CD4-positive, alpha-beta T cell treated with Interleukin-2 at 100 ng/mL for 4 hours (primary cell): Measurements from ENCODE around the gene SH3RF3.
"Not testable (repeated sequence)": the region's sequence is repeated elsewhere in the genome, so short reads cannot be mapped to it uniquely, and the experiment has no call there.

ENCODE experiments used
- DNase-seq: peaks from one replicate; pipeline ENCODE4 v3.0.0-alpha.2; 2020; ENCODE audit warnings: low spot score

The SH3RF3 gene

GRCh38 chr2:109158237-109158636 lies 29.2 kb downstream of the SH3RF3 start:
- DNase-seq, result no peak

DNA sequence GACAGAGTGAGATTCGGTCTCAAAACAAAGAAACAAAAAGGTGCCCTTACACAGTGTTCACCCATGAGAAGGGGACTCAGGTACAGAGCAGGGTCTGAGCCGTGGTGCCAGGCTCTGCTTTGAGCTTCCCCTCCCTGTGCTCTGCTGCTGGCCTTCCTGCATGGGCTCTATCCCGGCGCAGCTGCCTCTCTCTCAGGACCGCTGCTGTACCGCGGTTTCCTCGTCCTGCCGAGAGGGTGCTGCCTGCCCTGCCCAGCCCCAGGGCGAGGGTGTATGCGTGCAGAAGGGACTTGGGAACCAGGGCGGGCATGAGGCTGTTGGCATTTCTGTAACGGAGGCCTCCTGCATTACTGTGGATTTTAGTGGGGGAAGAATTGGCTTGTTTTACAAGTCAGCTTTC lies 30.1 kb downstream of the SH3RF3 start:
- DNase-seq, result no peak

GRCh38 chr2:109160714-109161440 lies 31.9 kb downstream of the SH3RF3 start:
- no peak for DNase-seq

GRCh38 chr2:109162367-109162766 lies 33.4 kb downstream of the SH3RF3 start:
- DNase-seq, result not testable (repeated sequence)

- no peak for DNase-seq
Observed at GRCh38 chr2:109162999-109163398, 34.0 kb downstream of the SH3RF3 start.

- DNase-seq, result no peak
Observed at GRCh38 chr2:109164311-109164710, 35.3 kb downstream of the SH3RF3 start.

DNA sequence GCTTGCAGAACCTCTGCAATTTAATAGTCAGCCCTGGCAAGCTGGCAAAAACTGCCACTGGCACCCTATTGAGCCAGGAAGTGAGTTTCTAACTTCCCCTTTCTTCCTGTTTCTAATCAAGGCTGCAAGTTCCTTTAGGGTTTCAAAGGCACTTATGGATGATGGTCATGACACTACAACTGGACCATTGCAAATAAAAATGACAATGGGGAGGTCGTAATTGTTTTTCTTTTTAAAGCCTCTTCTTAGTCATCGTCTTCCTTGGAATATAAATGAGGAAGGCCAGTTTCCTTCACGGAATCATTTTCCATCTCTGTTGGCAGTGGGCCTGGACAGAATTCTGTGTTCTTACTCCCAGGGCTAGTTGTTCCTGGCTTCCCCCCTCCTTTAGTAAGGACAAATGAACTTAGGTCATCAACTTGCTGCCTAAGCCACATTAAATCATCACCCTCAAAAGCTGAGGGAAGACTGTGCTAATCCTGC lies 35.8 kb downstream of the SH3RF3 start:
- no peak for DNase-seq

DNA sequence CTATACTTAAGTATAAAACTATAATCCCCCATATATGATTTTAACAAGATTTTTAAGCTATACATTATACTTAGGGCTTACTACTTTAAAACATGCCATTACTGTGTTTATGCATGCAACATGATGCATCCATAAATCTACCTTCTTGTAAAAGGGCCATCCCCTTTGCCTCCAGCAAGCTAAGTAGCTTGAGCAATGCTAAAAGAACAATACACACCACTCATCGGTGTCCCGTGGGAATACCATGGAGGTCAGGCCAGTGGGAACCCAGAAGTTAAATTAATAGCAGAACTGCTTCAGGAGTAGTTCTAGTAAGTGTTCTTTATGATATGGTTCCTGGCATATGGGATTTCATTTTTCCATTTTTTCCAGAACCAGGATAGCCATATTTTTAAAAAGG lies 37.8 kb downstream of the SH3RF3 start:
- DNase-seq, result no peak

DNA sequence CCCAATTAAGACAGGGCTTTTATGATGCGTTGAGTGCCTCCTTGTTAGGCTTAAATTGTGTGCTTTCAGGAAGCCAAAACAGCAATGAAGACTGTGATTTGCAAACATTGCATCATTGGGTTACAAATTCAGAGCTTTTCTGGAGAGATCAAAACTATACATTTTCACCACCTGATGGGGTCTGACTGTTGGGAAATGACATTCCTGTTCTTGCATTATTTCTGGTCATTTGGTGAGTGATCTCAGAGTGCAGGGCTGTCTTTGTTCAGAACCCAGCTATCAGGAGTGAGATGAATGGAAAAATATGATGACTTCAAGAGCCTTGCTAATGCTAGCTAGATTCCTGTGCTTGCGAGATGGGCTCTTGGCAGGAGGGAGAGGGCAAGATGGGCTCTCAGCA lies 39.1 kb downstream of the SH3RF3 start:
- no peak for DNase-seq

- no peak for DNase-seq
Observed at GRCh38 chr2:109168716-109169115, 39.7 kb downstream of the SH3RF3 start.

DNA sequence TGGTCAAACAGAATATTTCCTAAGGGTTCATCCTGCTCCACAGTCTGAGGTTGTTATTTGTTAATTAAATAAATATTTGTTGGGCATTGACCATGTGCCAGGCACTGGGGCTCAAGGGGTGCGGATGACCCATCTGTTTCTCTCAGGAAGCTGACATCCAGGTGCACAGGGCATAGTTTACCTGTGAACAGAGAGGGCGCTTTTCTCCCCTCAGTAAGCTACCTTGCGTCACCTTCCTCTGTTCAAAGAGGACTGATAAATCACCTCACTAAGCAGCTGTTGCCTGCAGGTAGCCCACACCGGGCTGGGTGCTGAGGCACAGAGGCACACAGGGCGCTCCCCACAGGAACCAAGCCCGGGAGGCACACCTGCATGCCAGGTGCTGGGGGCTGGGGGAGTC lies 41.6 kb downstream of the SH3RF3 start:
- no peak for DNase-seq

GRCh38 chr2:109171444-109172334 lies 42.7 kb downstream of the SH3RF3 start:
- DNase-seq, result no peak

- DNase-seq, result no peak
Observed at GRCh38 chr2:109172556-109173105, 43.6 kb downstream of the SH3RF3 start.

GRCh38 chr2:109173311-109174171 lies 44.5 kb downstream of the SH3RF3 start:
- DNase-seq, result no peak

DNA sequence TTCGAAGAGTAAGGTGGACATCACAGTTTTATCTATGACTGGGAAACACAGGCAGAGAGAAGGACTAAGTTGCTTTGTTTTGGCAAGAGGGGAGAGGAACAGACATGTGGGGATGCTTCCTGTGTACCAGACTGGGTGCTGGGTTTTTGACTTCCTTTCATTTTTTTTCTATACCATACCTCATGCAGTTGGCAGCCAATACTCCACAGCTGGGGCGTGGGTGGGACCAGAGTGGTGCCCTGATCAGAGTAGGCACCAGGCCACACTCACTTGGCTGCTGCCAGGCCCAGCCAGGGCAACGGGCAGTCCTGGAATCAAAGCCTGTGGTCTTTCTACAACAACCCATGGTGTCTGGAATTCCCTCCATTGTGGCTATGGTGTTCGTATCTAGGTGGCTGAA lies 45.2 kb downstream of the SH3RF3 start:
- DNase-seq, result no peak

DNA sequence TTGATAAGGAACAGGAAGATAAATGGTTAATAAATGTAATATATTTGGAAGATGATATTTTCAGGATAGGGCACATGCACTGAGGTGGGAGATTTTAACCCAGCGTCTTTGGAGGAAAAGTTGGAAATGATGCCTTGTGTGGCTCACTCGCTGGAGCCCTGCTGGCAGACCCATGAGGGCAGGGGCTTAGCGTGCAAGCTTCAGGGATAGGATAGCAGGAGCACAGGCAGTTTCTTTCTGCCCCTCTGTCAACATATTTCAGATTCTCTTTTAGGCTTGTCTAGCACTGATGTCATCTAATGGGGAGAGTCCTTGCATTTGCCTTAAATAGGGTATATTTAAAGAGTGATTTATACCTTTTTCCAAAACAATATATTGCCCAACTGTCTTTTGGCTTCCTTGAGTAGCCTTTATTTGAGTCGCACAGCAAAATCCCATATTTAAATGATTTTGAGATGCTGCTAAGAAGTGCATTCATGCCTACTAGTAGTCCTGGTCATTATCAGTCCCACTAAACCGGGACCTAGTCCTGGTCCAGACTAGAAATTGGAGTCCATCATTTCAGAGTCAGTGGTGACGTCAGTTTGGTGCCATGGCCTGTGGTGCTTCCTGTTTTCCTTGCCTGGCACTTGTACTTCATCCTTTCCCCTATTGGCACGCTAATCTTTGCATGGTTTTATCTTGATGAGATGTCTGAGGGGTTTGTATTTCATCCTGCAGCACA lies 45.8 kb downstream of the SH3RF3 start:
- DNase-seq, result no peak

DNA sequence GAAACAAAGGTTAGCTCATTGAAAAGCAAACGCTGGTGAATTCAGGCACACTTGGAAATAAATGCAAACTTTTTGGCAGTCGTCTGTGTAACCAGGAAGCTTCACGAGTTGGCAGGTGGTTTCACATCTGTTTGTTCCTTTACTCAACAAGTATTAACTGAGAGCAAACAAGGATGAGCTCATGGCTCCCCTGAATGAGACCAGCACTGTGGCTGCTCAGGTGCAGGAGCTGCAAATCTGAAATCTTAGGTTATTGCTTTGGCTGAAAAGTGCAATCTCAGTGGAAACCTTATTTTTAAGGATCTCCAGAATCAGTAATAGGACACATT lies 46.3 kb downstream of the SH3RF3 start:
- DNase-seq, result no peak

- no peak for DNase-seq
Observed at GRCh38 chr2:109176928-109177327, 47.9 kb downstream of the SH3RF3 start.

- DNase-seq, result no peak
Observed at GRCh38 chr2:109177635-109178034, 48.6 kb downstream of the SH3RF3 start.

- no peak for DNase-seq
Observed at GRCh38 chr2:109178968-109179367, 50.0 kb downstream of the SH3RF3 start.

DNA sequence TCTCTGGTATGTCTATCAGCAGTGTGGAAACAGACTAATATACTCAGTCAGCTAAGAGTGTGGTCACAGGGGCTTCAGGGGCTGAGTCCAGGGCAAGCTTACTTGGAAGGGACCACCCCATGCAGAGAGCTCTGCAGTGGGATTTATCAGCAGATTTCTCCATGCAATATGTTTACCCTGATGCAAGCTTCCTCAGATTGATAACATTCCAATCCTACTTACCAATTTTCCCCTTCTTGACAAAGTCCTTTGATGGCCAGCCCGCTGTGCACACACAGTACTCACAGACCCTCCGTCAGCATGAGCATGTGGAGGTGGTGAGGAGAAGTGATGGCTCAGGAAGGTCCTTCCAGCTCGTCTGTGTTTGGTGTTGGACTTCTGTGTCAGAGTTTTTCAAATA lies 51.8 kb downstream of the SH3RF3 start:
- DNase-seq, result no peak
